Transverse colon (tissue), 3 donors: ENCODE results near the gene PPIL1.

Experiments
- CTCF ChIP-seq, 5 experiments: fragments of 200-600 bp in 3 of 5; fragments of 450-650 bp in 2 of 5; sonication (generic) in 3 of 5; IDR thresholded peaks; 1 replicate in 2 of 5; 2 replicates in 3 of 5; pipeline ENCODE4 v1.5.1; 2016 to 2017; ENCODE audit warnings: antibody characterized with exemption in 5 of 5, inconsistent platforms in 3 of 5, mild to moderate bottlenecking in 2 of 5, moderate library complexity in 1 of 5
- POLR2A ChIP-seq: fragments of 450-650 bp; IDR thresholded peaks from one replicate; pipeline ENCODE4 v1.6.1; 2016; ENCODE audit warnings: antibody characterized with exemption, mild to moderate bottlenecking, moderate library complexity

DNA sequence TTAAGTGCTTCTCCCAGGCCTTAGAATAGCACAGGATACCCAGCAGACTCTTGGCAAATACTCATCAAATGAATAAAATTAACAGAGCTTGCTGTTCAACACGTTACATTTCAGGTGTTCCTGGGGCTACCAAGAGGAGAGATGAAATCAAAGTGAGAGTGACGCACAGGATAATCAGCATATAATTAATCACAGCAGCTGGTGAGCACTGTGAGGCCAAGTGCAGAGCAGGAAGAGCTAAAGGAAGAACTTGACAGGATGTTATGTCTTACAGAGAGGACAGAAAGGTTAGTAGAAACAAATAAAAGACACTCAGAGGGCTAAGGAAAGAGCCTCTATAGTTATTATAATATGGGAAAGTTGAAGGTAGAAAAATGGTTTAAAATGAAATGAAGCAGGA is 8.8 kb downstream of the PPIL1 start:
- TF ChIP-seq CTCF (IDR thresholded peaks at IDR 0.05) = no peak
- no peak for TF ChIP-seq POLR2A
